ENCODE measurements around the gene PPP1R17.

Gene PPP1R17

GRCh38 chr7:31687024-31687748 lies at the start of gene PPP1R17:
PPP1R17 (plus strand) TSS chr7:31687215; CDS start chr7:31692442, 5,227 bp downstream.
- no peak within 1 kb of the TSS for H3K4me3 ChIP-seq (replicated peaks in 1 of 2; ENCODE audit: low read depth in 2 of 2, low read length in 2 of 2)
- DNase-seq (ENCODE audit: low read depth in 2 of 2): no peak
- no peak for TF ChIP-seq CTCF (IDR thresholded peaks at IDR 0.05; ENCODE audit: low read depth, low read length)

- H3K4me3 ChIP-seq (replicated peaks in 1 of 2; ENCODE audit: low read depth in 2 of 2, low read length in 2 of 2): no peak overlapping the region
- DNase-seq (ENCODE audit: low read depth in 2 of 2): no peak
- no peak for TF ChIP-seq CTCF (IDR thresholded peaks at IDR 0.05; ENCODE audit: low read depth, low read length)
Observed at GRCh38 chr7:31640381-31640780, 46.6 kb upstream of the PPP1R17 start.

- DNase-seq (ENCODE audit: low read depth in 2 of 2): no peak
- H3K4me3 ChIP-seq (replicated peaks in 1 of 2; ENCODE audit: low read depth in 2 of 2, low read length in 2 of 2): no peak overlapping the region
- TF ChIP-seq CTCF (IDR thresholded peaks at IDR 0.05; ENCODE audit: low read depth, low read length): no peak
Observed at GRCh38 chr7:31642681-31643115, 44.3 kb upstream of the PPP1R17 start.

GRCh38 chr7:31646942-31647341 lies 40.1 kb upstream of the PPP1R17 start:
- no peak for DNase-seq (ENCODE audit: low read depth in 2 of 2)
- no peak for TF ChIP-seq CTCF (IDR thresholded peaks at IDR 0.05; ENCODE audit: low read depth, low read length)
- no peak overlapping the region for H3K4me3 ChIP-seq (replicated peaks in 1 of 2; ENCODE audit: low read depth in 2 of 2, low read length in 2 of 2)

GRCh38 chr7:31647511-31647910 lies 39.5 kb upstream of the PPP1R17 start:
- no peak for TF ChIP-seq CTCF (IDR thresholded peaks at IDR 0.05; ENCODE audit: low read depth, low read length)
- DNase-seq (ENCODE audit: low read depth in 2 of 2): no peak
- H3K4me3 ChIP-seq (replicated peaks in 1 of 2; ENCODE audit: low read depth in 2 of 2, low read length in 2 of 2): no peak overlapping the region

GRCh38 chr7:31648288-31648687 lies 38.7 kb upstream of the PPP1R17 start:
- no peak for TF ChIP-seq CTCF (IDR thresholded peaks at IDR 0.05; ENCODE audit: low read depth, low read length)
- DNase-seq (ENCODE audit: low read depth in 2 of 2): peak; percentile 10 to 11
- no peak overlapping the region for H3K4me3 ChIP-seq (replicated peaks in 1 of 2; ENCODE audit: low read depth in 2 of 2, low read length in 2 of 2)

- no peak overlapping the region for H3K4me3 ChIP-seq (replicated peaks in 1 of 2; ENCODE audit: low read depth in 2 of 2, low read length in 2 of 2)
- no peak for DNase-seq (ENCODE audit: low read depth in 2 of 2)
- no peak for TF ChIP-seq CTCF (IDR thresholded peaks at IDR 0.05; ENCODE audit: low read depth, low read length)
Observed at GRCh38 chr7:31648880-31649279, 38.1 kb upstream of the PPP1R17 start.

All from cardiac fibroblast (primary cell).